ENCODE measurements around the gene FAHD2B.

DNA sequence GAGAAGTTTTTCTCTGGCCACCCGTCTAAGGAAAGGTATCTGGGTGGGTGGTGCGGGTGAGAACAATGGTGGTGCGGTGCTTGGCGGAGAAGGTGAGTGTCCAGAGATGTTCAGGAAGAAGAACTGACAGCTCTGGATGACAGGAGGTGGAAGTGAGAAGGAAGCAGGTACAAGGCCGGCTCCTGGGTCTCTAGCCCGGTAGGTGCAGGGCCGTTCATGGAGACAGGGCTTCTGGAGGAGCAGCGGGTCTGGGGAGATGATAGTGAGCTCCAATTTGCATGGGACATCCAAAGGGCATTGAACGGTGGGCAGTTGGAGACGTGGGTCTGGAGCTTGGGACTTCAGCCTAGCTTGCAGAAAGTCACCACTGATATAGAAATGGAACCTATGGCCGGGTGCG, 979 bp upstream of the FAHD2B start:
- no peak for TF ChIP-seq CHD1 (IDR thresholded peaks at IDR 0.05; ENCODE audit: low read depth, low read length)
- TF ChIP-seq, protein P1, sequence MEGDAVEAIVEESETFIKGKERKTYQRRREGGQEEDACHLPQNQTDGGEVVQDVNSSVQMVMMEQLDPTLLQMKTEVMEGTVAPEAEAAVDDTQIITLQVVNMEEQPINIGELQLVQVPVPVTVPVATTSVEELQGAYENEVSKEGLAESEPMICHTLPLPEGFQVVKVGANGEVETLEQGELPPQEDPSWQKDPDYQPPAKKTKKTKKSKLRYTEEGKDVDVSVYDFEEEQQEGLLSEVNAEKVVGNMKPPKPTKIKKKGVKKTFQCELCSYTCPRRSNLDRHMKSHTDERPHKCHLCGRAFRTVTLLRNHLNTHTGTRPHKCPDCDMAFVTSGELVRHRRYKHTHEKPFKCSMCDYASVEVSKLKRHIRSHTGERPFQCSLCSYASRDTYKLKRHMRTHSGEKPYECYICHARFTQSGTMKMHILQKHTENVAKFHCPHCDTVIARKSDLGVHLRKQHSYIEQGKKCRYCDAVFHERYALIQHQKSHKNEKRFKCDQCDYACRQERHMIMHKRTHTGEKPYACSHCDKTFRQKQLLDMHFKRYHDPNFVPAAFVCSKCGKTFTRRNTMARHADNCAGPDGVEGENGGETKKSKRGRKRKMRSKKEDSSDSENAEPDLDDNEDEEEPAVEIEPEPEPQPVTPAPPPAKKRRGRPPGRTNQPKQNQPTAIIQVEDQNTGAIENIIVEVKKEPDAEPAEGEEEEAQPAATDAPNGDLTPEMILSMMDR (conservative IDR thresholded peaks at IDR 0.05; ENCODE audit: low read depth, low read length), result no peak
- no peak for TF ChIP-seq POLR2A (IDR thresholded peaks at IDR 0.05; ENCODE audit: low read depth, low read length)
- no peak for TF ChIP-seq MAFK (IDR thresholded peaks at IDR 0.05; ENCODE audit: low read depth, low read length)
- no peak for TF ChIP-seq CEBPB (IDR thresholded peaks at IDR 0.05; ENCODE audit: low read depth, low read length)
